ENCODE results near the gene PRRT1.
A peak's percentile ranks its signal among the peaks of the same experiment; 100 is the strongest.
"Not testable (repeated sequence)": the region's sequence is repeated elsewhere in the genome, so short reads cannot be mapped to it uniquely, and the experiment has no call there.

PRRT1 gene

DNA sequence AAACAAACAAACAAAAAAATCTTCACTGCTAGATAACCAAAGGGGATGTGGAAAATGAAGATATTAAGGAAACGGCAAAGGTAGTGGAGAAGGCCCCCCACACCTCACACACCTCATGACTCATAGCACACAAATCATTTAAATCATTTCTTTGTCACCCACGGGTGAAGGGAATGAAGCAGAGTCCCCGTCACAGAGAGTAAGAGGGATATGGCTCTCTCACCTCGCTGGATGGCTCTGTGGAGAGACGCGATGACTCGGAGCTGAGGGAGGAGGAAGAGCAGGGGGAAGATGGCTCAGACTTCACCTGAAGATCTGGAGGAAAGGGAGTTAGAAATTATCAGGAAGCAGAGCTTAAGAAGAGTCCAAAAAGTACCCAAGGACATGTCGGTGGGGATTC is 24.9 kb downstream of the PRRT1 start:
- DNase-seq (ENCODE audit: low read depth in 2 of 2) = no peak

DNA sequence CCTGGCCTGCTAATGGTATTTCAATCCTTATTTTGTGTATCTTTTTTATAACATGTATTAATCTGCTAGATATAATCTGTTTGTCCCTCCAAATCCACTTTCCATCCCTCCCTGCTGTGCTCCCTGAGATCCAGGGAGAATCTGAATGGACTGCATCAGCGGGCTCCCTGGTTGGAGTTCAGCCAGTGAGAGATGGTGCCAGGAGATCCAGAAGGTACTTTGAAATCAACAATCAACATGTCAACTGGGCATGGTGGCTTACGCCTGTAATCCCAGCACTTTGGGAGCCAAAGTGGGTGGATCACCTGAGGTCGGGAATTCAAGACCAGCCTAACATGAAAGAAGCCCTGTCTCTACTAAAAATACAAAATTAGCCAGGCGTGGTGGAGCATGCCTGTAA is 28.1 kb downstream of the PRRT1 start:
- no peak for DNase-seq (ENCODE audit: low read depth in 2 of 2)

- no peak for DNase-seq (ENCODE audit: low read depth in 2 of 2)
Observed at GRCh38 chr6:32120573-32121059, 31.1 kb downstream of the PRRT1 start.

GRCh38 chr6:32118782-32119628 is 32.7 kb downstream of the PRRT1 start:
- peak; percentile 41 to 48 for DNase-seq (ENCODE audit: low read depth in 2 of 2)

DNA sequence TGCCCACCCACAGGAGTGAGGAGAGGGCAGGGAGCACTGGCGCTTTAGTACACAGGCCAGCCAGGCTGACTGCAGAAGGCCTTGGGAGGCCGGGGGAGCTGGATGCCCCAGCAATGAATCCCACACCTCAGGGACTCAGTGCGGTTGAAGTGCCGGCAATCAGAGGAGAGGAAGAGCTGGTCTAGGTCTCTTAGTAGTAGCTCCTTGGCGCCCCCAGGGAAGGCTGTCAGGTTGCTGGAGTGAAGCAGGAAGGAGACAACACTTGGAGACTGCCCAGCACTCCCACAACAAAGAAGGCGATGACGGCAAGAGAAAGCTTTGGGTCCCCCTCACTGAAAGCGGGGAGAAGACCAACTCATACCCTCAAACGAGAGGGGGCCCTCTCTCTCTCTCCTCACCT is 34.3 kb downstream of the PRRT1 start:
- no peak for DNase-seq (ENCODE audit: low read depth in 2 of 2)

GRCh38 chr6:32116674-32117073 is 35.1 kb downstream of the PRRT1 start:
- DNase-seq (ENCODE audit: low read depth in 2 of 2) = no peak

- no peak for DNase-seq (ENCODE audit: low read depth in 2 of 2)
Observed at GRCh38 chr6:32115623-32116022, 36.1 kb downstream of the PRRT1 start.

- no peak for DNase-seq (ENCODE audit: low read depth in 2 of 2)
Observed at GRCh38 chr6:32114796-32115195, 36.9 kb downstream of the PRRT1 start.

- DNase-seq (ENCODE audit: low read depth in 2 of 2) = no peak
Observed at GRCh38 chr6:32113386-32114352, 38.1 kb downstream of the PRRT1 start.

DNA sequence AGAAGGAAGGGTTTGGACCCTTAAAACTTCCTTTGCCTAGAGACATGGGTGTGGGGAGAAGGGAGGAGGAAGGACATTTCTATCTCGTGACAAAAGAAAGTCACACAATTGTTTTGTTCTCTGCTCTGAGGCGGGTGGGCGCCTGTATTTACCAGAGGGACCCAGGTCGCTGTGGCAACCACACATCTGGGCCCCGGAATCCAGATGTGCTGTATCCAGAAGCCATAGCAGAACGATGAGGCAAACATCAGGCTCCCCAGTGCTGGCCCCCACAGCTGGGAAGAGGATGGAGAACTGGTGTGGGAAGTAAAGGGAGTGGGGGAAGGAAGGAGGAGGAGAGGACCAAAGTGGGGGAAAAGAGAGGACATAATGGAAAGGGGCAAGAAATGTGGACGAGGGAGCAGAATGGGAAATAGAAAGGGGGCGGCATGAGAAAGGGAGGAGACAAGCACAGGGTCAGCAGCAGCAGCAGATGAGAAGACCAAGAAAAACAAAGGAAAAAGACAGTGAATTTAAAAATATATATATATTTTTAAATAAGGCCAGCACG is 39.2 kb downstream of the PRRT1 start:
- no peak for DNase-seq (ENCODE audit: low read depth in 2 of 2)

DNA sequence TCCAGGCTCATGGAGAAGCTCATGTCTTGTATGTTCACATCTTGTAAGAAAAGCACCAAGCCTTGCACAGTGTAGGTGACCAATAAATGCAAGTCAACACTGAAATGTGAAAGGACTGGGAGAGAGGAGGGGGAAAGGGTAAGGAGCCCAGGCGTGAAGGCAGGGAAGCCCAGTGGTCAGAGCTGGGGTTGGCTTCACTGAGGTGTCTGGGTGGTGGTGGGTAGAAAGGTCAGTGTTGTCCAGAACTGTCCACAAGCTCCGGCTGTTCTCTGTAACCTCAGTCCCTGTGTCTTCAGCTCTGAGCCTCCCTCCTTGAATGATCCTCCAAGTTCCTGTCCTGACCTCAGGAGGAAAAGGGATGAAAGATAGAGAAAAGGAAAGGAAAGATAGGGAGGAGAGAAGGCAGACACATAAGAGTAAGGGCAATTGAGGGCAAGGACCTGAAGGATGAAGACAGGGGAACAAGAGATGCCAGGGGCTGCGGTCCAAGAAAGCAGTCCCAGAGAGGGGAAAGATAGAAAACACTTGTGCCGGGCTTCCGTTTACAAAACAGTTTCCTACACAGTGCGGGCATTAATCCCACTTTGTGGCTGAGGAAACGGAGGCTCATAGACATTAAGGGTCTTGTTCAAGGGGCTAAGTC is 40.2 kb downstream of the PRRT1 start:
- no peak for DNase-seq (ENCODE audit: low read depth in 2 of 2)

DNA sequence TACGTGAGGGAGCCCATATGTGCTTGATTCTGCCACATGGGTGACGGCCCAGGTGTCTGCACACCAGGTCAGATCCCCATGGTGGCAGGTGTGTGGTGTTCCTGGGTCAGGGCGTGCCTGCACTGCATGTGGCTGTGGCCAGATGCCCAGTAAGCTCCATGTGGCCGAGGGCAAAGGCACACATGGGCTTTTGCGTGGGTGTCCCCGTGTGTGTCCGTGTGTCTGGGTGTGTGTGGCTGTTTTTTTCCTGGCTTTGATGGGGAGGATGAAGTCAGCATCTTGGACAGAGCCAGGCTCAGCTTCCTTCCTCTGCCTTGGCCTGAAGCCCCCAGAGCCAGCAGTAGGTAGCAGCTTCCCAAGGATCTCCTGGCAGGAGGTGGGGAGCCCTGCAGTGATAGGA is 41.1 kb downstream of the PRRT1 start:
- DNase-seq (ENCODE audit: low read depth in 2 of 2) = no peak

DNA sequence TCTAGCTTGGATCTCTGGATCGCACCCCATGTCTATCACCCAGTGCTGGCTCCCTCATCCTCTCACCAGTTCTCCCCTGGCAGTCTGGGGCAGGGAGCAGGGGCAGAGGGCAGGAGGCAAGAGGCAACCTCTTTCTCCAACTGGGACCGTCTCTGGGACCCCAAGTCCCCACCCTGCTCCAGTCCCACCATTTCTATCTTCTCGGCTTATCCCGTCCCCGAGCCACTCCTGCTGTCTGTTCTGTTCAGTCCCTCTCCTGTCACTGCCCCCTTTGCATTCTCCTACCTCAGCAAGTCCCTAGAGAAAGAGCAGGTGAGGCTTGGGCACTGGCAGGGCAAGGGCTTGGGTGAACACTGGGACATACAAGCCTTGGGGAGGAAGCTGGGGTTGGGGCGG is 42.0 kb downstream of the PRRT1 start:
- DNase-seq (ENCODE audit: low read depth in 2 of 2) = no peak

DNA sequence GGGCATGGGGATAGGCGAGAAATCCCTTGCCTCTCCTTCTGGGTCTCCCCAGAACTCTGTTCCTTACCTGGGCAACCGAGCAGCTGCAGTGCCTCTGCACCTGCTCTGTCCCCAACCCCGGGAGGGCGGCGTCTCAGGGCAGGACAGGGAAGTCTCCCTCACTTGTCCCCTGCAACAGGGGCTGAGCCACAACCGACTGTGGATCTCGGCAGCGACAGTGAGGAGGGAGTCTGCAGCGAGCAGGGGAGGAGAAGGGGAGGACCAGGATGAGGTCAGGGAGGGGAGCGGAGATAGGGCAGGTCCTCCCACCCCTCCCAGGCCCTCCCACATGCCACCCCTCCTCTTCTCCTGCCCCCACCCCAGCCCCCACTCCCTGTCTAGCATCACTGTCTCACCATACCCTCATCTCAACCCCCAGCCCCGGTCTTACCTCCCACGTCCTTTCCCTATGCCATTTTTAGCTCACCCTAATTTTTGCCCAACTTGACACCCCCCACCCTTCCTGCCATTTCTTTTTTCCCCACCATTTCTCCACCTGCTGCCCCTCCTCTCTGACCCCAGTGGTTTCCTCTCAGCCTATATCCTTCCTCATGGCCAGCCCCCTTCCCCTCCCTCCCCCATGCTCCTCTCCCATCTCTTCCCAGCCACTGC is 42.5 kb downstream of the PRRT1 start, which contains the start of gene TNXB:
TSS of gene TNXB (minus strand) at position 225 of the 651 bp plus-strand sequence. CDS start 11,140 bp downstream, outside the sequence.
- no peak for DNase-seq (ENCODE audit: low read depth in 2 of 2)

GRCh38 chr6:32108727-32109113 is 43.0 kb downstream of the PRRT1 start:
- no peak for DNase-seq (ENCODE audit: low read depth in 2 of 2)

GRCh38 chr6:32108094-32108627 is 43.6 kb downstream of the PRRT1 start:
- DNase-seq (ENCODE audit: low read depth in 2 of 2) = no peak

DNA sequence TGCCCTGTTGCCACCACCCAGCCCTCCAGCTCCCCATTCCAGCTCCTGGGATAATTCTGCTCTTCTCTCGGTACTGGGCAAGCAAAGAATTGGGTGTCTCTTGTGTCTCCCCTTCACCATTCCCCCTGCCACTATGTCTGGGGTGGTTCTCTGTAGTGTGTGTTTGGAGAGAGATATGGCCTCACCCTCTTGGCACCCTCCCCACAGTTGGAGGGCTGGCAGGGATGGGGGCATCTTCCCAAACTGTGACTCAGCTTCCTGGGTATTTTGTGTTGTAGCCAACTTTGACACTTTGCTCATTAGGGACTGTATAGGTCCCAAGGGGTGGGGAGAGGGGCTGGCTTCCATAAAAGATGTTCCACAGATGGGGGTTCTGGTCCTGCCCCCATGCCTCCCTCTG is 44.3 kb downstream of the PRRT1 start:
- DNase-seq (ENCODE audit: low read depth in 2 of 2) = no peak

GRCh38 chr6:32105433-32105832 is 46.3 kb downstream of the PRRT1 start:
- DNase-seq (ENCODE audit: low read depth in 2 of 2) = no peak

DNA sequence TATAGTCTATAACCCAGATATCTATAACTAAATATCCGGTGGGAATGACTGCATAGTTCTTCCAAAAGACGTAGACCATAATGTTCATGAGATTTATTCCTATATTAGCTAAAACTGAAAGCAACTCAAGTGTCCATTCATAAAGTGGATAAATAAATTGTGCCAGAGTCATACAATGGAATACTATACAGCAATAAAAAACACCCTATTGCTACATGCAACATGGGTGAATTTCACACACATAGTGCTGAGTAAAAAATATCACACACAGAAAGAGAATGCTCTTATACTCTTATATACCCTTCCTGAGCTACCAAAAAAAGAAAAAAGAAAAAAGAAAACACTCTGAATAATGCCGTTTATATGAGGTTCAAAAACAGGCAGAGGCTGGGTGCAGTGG is 49.5 kb downstream of the PRRT1 start:
- no peak for DNase-seq (ENCODE audit: low read depth in 2 of 2)

GRCh38 chr6:32100251-32100650 is 51.5 kb downstream of the PRRT1 start:
- not testable (repeated sequence) for DNase-seq (ENCODE audit: low read depth in 2 of 2)

Measured in stimulated activated CD8-positive, alpha-beta memory T cell treated with anti-CD3 and anti-CD28 coated beads, Interleukin-7, amount 100 ng/mL, for 4 hours (primary cell).